Suprapubic skin (tissue), 4 donors: ENCODE results near the gene TGM6. TPM values are rescaled to one million over a fixed set of nuclear protein-coding genes. Genes with fewer than 3 reads are reported as not detected.
A peak's percentile ranks its signal among the peaks of the same experiment; 100 is the strongest.

Source experiments
- DNase-seq, 2 donors: peaks; one replicate each; pipeline ENCODE4 v3.0.0-alpha.2; 2019; ENCODE audit warnings: low spot score in 2 of 2
- H3K27ac ChIP-seq: fragments of 200-600 bp; sonication (generic); one replicate; pipeline ENCODE4 v1.5.1; 2019
- H3K27me3 ChIP-seq: fragments of 200-600 bp; sonication (generic); one replicate; pipeline ENCODE4 v1.5.1; 2019
- H3K36me3 ChIP-seq: fragments of 200-600 bp; sonication (generic); one replicate; pipeline ENCODE4 v1.5.1; 2019
- H3K4me1 ChIP-seq: fragments of 200-600 bp; sonication (generic); one replicate; pipeline ENCODE4 v1.5.1; 2019
- H3K4me3 ChIP-seq: fragments of 200-600 bp; sonication (generic); one replicate; pipeline ENCODE4 v1.5.1; 2019; ENCODE audit warnings: mild to moderate bottlenecking
- H3K9me3 ChIP-seq: fragments of 200-600 bp; sonication (generic); one replicate; pipeline ENCODE4 v1.5.1; 2019
- CTCF ChIP-seq, 2 donors: fragments of 200-600 bp in 1 of 2; fragments of 450-650 bp in 1 of 2; sonication (generic) in 1 of 2; IDR thresholded peaks; one replicate each; pipeline ENCODE4 v1.5.1; 2016 to 2019; ENCODE audit warnings: antibody characterized with exemption in 2 of 2, mild to moderate bottlenecking in 1 of 2, moderate library complexity in 1 of 2
- EP300 ChIP-seq: sonication (generic); formaldehyde crosslinking; IDR thresholded peaks from one replicate; pipeline ENCODE4 v1.6.1; 2017; ENCODE audit warnings: antibody characterized with exemption
- POLR2A ChIP-seq, 2 donors: fragments of 450-650 bp; IDR thresholded peaks; one replicate each; pipeline ENCODE4 v1.6.1; 2017; ENCODE audit warnings: antibody characterized with exemption in 2 of 2, mild to moderate bottlenecking in 2 of 2, moderate library complexity in 2 of 2
- POLR2AphosphoS5 ChIP-seq, 3 donors: sonication (generic); formaldehyde crosslinking; IDR thresholded peaks; one replicate each; pipeline ENCODE4 v1.6.1; 2017; ENCODE audit warnings: antibody characterized with exemption in 3 of 3
- WGBS: methylation state at CpG from one replicate; pipeline ENCODE4 v1.1.5; 2018; 5-methylcytosine and 5-hydroxymethylcytosine counted together
- total RNA-seq, 4 donors: library from RNA; depleted of rRNA; stranded (reverse); fragments of >200 nt; gene quantifications; one replicate each; pipeline ENCODE4 v1.1.0, GENCODE V29; 2016

The TGM6 gene
- total RNA-seq, 4 donors from 2014 or later = 0.32 to 1.4 (median 0.78) TPM

DNA sequence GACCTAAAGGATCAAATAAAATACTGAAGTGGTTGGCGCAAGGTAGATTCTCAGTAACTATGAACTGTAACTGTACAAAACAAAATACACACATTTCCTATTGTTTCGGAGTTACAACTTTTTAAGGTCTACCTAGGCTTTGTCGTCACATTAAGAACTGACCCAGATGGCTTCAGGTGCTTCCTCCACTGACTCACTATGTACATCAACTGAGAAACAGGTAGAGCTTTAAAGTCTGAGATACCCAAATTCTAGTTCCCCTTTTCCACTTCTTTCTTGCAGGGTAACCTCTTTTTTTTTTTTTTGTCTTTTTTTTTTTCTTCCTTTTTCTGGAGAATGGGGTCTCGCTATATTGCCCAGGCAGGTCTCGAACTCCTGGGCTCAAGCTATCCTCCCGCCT is 84.4 kb downstream of the TGM6 start:
- H3K4me3 ChIP-seq = no peak overlapping the region
- H3K9me3 ChIP-seq = no peaks in the 10 kb centered on the region
- peaks cover 21% of the 10 kb centered on the region for H3K4me1 ChIP-seq
- peaks cover 76% of the 10 kb centered on the region for H3K36me3 ChIP-seq
- H3K27ac ChIP-seq = no peak overlapping the region
- TF ChIP-seq POLR2AphosphoS5 (IDR thresholded peaks at IDR 0.05) (no peak), POLR2A (IDR thresholded peaks at IDR 0.05) (no peak), EP300 (no peak)
- H3K27me3 ChIP-seq = no peaks in the 10 kb centered on the region
- WGBS = 97% methylated on average over 6 of the region's 6 CpGs
- no peak for DNase-seq

DNA sequence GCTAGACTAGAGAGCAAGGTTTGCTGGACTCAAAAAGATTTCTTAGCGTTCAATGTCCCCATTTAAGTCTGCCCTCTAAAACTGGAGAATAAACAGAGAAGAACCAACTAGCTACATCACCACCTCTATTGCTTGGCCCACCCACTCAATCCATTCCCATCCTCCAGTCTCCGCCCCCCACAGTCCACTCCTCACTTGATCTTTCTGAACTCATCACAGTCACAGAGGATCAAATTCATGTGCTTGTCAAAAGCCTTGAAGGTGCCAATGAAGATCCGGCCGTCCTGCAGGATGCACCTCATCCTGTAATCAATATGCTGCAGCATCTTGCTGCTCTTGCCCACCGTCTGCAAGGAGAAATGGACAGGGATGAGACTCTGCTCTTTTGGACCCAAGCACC is 86.7 kb downstream of the TGM6 start:
- WGBS = 86% methylated on average over 5 of the region's 5 CpGs
- no peak overlapping the region for H3K27ac ChIP-seq
- DNase-seq = no peak
- no peaks in the 10 kb centered on the region for H3K27me3 ChIP-seq
- no peak overlapping the region for H3K4me3 ChIP-seq
- no peak for TF ChIP-seq POLR2A (IDR thresholded peaks at IDR 0.05)
- no peak for TF ChIP-seq EP300
- TF ChIP-seq CTCF (IDR thresholded peaks at IDR 0.05) = no peak
- no peak for TF ChIP-seq POLR2AphosphoS5 (IDR thresholded peaks at IDR 0.05)
- H3K36me3 ChIP-seq = peaks cover 53% of the 10 kb centered on the region
- H3K4me1 ChIP-seq = peaks cover 21% of the 10 kb centered on the region
- H3K9me3 ChIP-seq = no peaks in the 10 kb centered on the region

DNA sequence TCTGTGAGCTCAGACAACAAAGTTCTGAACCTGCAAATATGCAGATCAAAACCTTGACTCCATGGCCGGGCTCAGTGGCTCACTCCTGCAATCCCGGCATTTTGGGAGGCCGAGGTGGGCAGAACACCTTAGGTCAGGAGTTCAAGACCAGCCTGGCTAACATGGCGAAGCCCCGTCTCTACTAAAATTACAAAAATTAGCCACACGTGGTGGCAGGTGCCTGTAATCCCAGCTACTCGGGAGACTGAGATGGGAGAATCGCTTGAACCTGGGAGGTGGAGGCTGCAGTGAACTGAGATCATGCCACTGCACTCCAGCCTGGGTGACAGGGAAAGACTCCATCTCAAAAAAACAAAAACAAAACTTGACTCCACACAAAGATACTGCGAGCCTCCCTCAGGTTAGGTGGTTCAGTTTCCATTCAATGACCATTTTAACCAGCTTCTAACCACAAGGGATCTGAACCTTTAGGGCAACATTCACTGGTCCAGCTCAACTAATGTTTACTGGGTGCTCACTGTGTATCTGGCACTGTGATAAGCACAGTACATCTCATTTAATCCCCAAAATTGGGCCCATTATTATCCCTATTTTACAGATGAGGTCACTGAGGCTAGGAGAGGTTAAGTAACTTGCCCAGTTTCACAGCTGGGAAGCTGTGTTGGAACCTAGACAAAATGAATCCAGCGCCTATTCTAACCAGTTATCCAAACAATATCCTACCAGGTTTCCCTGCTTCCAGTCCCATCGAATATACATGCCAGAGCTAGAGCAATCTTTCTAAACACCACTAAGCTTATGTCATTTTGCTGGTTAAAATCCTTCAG is 88.1 kb downstream of the TGM6 start:
- WGBS = 77% methylated on average over 11 of the region's 11 CpGs
- no peaks in the 10 kb centered on the region for H3K27me3 ChIP-seq
- peaks cover 21% of the 10 kb centered on the region for H3K4me1 ChIP-seq
- no peak for TF ChIP-seq EP300
- DNase-seq = no peak
- no peak overlapping the region for H3K27ac ChIP-seq
- no peaks in the 10 kb centered on the region for H3K9me3 ChIP-seq
- peak overlapping the region; percentile 78 for H3K4me3 ChIP-seq
- peaks cover 39% of the 10 kb centered on the region for H3K36me3 ChIP-seq

DNA sequence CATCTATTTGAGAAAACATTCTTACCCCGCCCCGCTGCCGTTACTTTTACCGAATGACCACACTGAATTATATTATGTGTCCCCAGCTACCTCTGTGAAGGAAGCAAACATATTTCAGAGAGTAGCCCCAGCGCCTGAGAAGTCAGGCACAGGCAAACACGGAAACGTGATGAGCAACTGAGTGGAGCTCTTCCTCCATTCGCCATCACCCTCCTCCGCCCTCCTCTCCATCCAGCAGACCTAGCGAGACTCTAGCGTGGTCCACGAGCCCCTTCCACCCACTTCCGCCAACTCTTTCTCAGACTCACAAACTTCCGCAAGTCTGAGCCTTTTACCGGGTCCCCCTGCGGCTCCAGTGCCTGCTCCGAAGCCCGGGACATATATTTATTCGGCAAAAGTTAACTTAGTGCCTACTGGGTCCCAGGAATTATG is 89.3 kb downstream of the TGM6 start:
- TF ChIP-seq POLR2AphosphoS5 (IDR thresholded peaks at IDR 0.05) (no peak), POLR2A (IDR thresholded peaks at IDR 0.05) (no peak), CTCF (IDR thresholded peaks at IDR 0.05) (no peak), EP300 (no peak)
- Histone ChIP-seq H3K9me3 (no peaks in the 10 kb centered on the region), H3K4me3 (peak overlapping the region; percentile 78), H3K4me1 (peaks cover 21% of the 10 kb centered on the region), H3K27me3 (no peaks in the 10 kb centered on the region), H3K27ac (peak overlapping the region; percentile 89), H3K36me3 (peaks cover 27% of the 10 kb centered on the region)
- WGBS = under 1% methylated on average over 19 of the region's 19 CpGs
- DNase-seq = peak in 1 of 2 donors; percentile 69

- H3K27ac ChIP-seq = peak within 1 kb of the TSS; percentile 89
- peak within 1 kb of the TSS; percentile 78 for H3K4me3 ChIP-seq
- DNase-seq = peak; percentile 98 to 99
- WGBS = under 1% methylated on average over 44 of the region's 53 CpGs
- no peaks in the 10 kb centered on the region for H3K9me3 ChIP-seq
- H3K36me3 ChIP-seq = peaks cover 21% of the 10 kb centered on the region
- peak; percentile 87 to 95 (median 90) for TF ChIP-seq POLR2AphosphoS5 (IDR thresholded peaks at IDR 0.05)
- peak; percentile 39 to 90 for TF ChIP-seq POLR2A (IDR thresholded peaks at IDR 0.05)
- TF ChIP-seq EP300 = no peak
- no peak for TF ChIP-seq CTCF (IDR thresholded peaks at IDR 0.05)
- peaks cover 21% of the 10 kb centered on the region for H3K4me1 ChIP-seq
- H3K27me3 ChIP-seq = no peaks in the 10 kb centered on the region
Observed at GRCh38 chr20:2470423-2471193, 89.9 kb downstream of the TGM6 start, which contains the start of gene SNRPB. Gene SNRPB (minus strand): TSS chr20:2470789. CDS start chr20:2470690, 99 bp downstream.

DNA sequence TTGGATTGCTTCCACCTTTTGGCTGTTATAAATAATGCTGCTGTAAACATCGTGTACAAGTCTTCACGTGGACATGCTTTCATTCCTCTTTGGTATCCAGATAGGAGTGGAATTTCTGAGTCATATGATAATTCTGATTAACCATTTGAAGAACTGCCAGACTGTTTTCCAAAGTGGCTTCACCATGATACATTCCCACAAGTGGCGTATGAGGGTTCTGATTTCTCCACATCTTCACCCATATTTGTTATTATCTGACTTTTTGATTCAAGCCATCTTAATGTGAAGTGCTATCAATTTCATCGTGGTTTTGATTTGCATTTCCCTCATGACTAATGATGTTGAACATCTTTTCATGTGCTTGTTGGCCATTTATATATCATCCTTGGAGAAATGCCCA is 92.8 kb downstream of the TGM6 start:
- Histone ChIP-seq H3K9me3 (no peaks in the 10 kb centered on the region), H3K4me3 (no peak overlapping the region), H3K27me3 (no peaks in the 10 kb centered on the region), H3K4me1 (peaks cover 14% of the 10 kb centered on the region), H3K27ac (no peak overlapping the region), H3K36me3 (no peaks in the 10 kb centered on the region)
- DNase-seq = no peak
- TF ChIP-seq POLR2A (IDR thresholded peaks at IDR 0.05) (no peak), CTCF (IDR thresholded peaks at IDR 0.05) (no peak), POLR2AphosphoS5 (IDR thresholded peaks at IDR 0.05) (no peak), EP300 (no peak)
- 33% methylated on average over 4 of the region's 4 CpGs for WGBS
